CD4-positive, alpha-beta T cell treated with Interferon alpha-2 for 1 hour (primary cell): ENCODE data around the gene PRKAG2.
"Not testable (repeated sequence)": the region's sequence is repeated elsewhere in the genome, so short reads cannot be mapped to it uniquely, and the experiment has no call there.

Experiments
- DNase-seq, 2 donors: peaks; one replicate each; pipeline ENCODE4 v3.0.0-alpha.2; 2020 to 2022

The PRKAG2 gene

DNA sequence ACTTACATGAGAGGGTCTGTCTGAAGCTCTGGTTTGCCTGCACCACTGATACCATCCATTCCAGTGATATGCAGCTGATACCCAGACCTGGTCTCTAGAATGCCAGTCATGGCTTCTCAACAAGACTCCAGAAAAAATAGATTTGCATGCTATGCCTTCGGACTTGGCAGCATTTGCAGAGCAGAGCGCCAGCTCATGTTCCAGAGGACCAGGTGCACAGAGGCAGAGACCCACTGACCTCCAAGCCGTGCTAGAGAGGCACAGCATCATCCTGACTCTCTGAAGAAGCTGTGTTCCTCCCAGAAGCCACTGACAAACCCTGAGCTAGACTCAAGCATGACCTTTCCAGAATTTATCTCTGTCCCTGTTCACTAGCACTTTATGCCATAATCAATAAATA lies 6.9 kb upstream of the PRKAG2 start:
- DNase-seq: no peak

DNA sequence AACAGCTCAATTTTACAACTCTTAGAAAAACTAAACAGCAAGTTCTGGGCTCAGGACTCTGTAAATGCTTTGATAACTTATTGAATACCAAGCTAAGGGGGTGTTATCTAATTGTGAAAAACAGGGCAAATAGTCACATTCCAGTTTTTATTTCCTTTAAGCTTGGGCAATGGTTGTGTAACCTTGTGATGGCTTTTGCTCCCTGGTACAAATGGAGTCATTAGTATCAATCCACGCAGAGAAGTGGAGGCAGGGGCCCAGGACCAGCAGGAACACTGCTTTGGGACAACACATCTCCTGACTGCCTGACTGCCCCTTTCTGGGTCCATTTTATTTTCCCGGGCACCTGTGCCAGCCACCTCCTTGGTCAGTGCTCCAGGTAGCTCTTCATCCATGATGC lies 5.8 kb upstream of the PRKAG2 start:
- no peak for DNase-seq

DNA sequence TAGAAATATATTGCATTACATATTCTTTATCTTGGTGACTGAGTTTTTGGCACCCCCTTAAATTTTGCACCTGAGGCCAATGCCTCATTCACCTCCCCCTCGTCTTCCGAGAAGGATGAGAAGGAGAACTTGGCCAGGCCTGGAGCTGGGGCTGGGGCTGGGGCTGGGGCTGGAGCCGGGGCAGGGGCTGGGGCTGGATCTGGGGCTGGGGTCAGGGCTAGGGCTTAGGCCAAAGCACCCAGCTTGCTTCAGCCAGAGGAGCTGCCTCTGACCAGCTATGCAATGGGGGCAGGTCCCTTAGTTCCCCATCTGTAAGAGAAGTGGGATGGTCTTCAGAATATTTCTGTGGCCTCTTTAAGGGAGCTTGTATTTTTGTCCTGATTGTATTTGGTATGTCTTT lies 3.8 kb upstream of the PRKAG2 start:
- no peak for DNase-seq

DNA sequence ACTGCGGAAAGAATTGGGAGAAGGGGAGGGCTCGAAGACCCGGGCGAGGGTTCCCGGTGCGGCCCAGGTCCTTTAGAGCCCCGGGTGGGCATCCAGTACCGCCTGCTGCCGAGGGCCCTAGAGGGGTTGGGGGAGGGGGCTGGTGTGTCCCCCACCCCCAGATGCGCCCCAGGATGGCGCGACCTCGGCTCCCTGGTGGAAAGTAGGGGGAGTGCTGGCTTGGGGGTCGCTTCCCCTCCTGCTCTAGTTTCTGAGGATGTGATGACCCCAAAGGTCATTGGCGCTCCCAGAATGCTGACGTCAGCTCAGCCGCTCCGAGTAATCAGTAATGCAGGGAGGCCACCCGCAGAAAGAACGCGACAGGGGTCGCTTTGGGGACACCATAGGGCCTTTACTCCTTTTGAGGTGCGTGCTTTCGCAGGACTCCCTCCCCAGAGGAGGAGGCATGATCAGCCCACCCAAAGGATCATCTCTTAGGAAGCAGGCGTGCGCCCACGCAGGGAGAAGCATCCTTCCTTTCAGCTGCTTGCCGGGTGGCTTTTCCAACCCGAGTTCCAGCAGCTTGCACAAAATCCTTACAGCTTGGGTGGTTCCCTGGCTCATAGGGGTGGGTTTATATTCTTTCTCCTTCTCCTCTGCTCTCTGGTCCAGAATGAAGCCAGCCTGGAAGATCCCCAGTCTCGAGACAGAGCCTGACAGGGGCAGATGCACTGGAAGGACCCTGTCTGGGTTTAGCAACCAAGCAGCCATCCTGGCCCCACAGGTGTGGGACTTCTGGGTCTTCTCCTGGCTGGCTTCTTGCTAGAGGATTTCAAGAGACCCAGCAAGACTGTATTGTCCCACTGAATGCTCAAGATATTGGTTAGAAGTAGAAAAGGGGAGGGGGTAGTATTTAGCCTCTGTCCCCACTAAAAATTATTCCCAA lies 1.3 kb upstream of the PRKAG2 start:
- DNase-seq: no peak

DNA sequence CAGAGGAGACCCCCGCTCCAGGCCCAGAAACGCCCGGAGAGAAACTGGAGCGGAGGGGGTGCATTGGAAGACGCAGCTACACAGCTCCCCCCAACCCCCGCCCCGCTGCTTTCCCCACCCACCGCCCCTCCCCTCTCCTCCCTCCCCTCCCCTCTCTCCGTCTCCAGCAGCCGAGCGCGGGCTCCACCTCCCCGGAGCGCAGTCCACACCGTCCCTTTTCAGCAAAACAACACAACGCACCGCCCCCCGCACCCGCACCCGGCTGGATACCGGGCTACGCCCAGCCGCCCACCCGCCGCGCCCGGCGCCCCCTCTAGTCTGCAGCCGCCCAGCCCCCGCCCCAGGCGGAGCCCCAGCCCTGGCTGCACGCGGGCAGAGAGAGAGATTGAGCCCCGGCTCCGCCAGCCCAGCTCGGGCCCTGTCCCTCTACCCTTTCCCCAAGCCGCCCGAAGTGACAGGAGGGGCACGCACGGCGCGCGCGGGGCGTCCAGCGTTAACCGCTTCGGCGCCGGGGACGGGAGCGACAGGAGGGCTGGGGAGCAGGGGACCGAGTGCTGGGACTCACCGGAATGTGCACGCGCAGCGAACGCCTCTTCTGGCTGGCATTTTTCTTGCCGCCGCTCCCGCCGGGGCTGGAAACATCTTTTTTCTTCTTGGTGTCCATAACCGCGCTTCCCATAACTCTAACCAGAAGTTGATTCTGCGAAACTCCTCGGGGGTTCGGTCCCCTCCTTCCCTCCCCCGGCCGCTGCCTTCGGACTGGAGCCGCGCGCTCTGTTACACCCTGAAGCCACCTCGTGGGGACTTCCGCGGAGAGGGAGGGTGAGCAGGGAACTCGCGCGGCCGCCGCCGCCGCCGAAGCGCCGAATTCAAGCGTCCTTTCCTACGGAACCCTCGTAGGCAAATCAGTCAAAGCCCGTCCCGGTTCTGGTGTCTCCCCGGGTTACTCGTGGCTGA lies 695 bp downstream of the PRKAG2 start:
- DNase-seq: peak; percentile 61 to 71

DNA sequence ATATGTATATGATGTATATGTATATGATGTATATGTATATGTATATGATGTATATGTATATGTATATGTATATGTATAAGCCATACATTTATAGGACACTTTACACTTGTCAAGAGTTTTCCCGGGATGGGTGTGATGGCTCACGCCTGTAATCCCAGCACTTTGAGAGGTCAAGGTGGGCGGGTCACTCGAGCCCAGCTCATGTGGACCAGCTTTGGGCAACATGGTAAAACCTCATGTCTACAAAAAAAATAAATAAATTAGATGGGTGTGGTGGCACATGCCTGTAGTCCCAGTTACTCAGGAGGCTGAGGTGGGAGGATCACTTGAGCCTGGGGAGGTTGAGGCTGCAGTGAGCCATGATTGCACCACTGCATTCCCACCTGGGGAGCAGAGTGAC lies 2.4 kb downstream of the PRKAG2 start:
- DNase-seq: not testable (repeated sequence)

DNA sequence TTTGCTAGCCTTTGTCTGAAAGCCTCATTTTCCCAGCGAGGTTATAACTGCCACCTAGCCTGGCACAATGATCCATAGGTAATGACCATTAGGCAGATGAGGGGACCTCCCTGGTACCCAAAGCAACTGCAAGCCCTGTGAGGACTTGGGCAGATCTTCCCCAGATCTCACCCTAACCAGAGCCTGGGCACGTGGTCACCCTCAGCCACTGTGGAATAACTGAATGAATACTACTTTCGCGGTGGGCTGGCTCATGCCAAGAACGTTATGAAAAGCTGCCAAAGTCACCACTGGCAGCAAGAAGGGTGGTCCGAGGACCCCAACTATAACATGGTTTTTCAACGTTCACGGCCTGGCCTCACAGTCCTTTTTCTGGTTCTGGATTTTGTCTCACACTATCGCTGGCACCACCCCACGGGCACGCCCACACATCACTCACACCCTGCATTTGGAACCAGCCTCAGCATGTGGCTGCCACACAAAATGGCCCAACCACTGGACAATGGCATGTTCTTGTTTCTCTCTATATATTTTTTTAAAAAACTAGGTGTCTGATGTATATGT lies 3.4 kb downstream of the PRKAG2 start:
- no peak for DNase-seq

DNA sequence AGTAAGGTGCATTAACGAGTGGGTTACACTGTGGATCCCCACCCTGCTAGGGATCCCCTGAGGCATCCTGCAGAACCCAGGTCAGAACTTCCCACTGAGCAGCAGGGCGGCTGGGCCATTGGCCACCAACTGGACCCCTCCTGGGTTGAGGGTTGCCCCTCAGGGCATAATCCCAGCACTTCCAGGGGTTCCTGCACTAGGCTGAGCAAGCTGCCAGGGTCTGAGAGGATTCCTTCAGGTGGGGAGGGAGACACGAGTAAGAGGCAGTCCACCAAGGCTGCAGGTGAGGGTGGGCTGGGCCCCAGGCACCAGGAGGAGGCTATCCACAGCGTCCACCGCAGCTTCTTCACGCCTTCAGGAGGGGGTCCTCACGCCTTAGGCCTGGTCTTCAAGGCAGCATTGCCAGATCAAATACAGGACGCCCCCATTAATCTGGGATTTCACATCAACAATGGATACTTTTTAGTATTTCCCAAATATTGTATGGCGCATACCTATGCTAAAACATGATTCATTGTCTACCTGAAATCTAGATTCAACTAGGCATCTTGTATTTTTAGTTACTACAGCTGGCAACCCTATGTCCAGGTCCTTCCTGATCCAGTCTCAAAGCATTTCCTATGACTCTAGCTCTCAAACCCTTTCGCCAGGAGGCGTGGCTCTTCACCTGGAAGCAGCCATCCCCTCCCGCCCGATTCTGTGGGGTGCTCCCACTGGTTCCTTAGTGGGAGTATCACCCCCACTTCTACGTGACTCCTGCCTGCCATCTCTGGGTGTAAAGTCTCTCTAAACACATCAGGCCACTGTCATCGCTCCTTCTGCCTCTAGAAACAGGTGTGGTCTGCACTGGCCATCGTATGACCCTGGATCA lies 4.1 kb downstream of the PRKAG2 start:
- no peak for DNase-seq

DNA sequence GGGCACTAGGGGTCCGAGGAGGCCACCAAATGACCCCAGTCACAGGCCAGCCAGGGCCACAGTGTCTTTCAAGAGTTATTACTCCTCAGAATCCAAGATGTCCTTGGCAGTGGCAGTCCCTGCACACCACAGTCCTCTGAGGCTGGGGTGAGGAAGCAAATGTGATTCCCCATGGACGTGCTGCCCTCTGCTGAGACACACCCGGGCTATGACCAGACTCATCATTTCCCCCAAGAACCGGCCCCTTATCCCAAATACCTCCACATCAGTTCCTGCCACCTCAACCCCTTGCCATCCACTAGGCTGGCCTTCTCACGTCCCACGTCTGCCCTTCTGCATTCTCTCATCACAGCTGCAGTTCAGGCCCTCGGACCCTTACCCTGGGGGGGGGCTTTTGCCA lies 5.0 kb downstream of the PRKAG2 start:
- DNase-seq: no peak

DNA sequence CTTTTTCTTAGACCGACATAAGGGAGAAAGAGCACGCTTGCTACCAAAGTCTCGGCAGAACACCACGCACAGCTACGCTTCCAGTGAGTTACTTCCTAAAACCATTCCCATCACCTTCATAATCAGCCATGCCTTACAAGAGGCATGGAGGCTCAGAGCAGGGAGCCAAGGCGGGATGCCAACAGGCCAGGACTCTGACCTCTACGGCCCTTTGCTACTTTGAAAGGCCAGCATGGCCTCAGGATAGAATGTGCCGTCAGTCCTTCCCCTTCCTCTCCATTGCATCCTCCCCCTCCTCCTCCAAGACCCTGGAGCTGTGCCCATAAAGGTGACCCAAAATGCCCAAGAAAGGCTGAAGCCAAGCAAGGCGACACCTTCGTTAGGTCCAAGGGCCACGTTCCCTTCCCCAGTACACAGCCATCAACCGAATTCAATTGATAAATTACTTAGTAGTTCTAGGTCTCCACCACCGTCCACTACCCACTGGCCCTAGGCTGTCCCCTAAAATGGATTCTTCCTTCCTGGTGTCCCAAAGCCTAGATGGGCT lies 5.7 kb downstream of the PRKAG2 start:
- no peak for DNase-seq

DNA sequence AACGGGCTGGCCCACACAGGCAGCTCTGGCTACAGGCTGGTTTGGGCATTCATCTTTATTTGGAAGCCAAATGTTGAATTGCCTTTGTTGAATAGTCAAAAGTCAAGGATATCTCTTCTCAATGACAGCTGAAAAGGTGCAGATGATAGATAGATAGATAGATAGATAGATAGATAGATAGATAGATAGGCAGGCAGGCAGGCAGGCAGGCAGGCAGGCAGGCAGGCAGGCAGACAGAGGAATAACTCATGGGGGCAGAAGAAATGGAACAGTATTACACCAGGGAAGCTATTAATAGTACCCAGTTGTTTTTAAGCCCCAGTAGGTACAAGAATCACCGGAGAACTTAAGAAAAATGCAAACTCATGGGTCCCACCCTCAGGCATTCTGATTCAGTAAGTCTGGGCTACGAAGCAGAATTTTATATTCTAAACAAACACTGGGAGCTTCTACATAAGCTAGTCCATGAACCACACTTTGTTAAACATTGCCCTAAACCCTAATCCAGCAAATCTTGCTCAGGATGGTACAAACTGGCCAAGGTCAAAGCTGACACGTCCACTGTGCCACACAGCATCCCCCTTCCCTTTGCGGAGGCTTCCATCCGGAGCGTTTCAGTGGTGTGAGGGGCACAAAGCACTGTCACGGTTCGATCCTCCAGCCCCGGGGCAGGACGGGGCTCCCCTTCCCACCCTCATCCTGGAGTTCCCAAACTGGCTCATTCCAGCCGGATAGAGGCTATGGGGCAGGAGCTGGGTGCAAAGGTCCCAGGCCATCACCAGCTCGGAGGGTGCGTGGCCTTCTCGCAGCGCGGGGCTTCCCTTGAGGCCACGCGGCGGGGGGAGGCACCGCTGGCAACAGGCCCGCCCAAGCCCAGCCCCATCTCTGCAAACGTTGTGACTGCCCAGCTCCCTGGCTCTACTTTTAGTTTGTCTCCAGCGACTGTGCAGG lies 6.7 kb downstream of the PRKAG2 start:
- no peak for DNase-seq

DNA sequence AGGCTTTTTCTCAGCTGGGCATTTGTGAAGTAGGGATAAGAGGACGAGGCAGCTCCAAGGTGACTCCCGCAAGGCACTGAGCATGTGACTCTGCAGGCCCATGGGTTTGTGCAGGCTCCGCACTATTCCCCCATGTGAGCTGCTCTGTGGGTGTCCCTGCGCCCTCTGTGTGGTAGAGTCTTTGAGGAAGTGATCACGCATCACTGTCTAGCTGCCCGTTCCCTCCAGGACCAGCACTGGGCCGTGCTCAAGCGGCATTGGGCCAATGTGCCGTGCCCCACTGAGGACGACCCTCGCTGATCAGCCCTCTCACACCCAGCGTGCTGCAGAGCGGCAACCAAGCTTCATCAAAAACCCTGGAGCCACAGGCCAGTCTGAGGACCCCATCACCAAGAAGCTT lies 7.5 kb downstream of the PRKAG2 start:
- no peak for DNase-seq

DNA sequence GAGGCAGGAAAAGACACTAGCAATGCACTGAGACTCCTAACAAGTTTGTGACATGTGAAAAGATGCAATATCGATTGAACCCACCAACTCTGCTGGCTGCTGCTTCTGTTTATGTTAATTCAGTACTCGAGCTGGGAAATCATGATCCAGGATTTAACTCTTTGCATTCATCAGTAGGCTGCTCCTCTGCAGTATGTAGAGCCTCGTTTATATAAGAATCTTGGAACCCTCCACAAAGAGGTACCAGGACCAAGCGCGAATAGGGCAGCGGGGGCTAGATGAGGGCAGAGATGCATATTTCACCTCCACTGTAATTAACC lies 7.8 kb downstream of the PRKAG2 start:
- no peak for DNase-seq

DNA sequence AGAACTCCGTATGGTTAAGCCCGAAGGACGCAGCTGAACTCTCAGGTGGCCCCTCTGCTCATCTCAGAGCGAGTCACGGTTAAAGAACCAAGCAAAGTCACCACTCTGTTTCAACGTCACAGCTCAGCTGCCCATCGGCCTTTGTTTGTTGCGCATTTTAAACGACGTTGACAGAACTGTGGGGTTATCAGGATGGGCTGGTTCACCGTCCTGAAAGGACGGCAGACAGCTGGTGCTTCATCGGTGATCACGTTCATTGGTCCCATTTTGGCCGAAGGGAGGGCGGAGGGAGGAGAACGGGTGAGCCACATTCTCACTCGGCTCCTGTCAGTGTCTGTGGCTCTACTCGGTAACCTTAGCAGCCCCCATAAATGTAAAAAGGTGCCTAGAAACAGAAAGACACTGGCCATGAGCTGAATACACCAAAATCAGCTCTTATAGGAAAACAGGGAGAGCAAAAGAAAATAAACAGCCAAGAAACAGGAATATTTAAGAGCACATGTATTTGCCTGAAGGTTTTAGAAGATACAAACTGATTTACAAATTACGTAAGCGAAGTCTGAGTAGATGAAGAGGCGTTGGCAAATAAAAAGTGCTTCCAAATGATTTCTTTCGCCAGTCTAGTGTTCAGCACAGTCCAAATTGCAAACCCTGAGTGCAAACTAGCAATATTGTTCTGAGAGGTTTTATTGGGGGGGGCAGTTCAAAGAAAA lies 8.4 kb downstream of the PRKAG2 start:
- DNase-seq: no peak

DNA sequence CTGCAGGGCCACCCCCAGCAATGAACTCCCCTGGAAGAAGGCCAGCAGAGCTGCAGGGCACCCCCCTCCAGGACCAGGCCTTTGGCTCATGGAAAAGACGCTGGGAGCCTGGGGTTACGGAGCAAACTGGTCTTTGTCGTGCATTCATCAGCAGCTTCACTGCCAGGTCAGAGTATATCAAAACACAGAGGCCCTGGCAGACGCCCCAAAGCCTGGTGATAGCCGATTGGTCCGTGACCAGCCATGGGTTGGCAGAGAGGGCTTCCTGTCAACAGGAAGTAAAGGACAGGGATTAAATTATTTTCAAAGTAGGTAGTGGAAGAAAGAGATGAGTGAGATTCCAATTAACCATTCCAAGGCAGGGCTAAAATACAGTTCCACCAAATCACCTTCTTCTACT lies 9.0 kb downstream of the PRKAG2 start:
- no peak for DNase-seq

DNA sequence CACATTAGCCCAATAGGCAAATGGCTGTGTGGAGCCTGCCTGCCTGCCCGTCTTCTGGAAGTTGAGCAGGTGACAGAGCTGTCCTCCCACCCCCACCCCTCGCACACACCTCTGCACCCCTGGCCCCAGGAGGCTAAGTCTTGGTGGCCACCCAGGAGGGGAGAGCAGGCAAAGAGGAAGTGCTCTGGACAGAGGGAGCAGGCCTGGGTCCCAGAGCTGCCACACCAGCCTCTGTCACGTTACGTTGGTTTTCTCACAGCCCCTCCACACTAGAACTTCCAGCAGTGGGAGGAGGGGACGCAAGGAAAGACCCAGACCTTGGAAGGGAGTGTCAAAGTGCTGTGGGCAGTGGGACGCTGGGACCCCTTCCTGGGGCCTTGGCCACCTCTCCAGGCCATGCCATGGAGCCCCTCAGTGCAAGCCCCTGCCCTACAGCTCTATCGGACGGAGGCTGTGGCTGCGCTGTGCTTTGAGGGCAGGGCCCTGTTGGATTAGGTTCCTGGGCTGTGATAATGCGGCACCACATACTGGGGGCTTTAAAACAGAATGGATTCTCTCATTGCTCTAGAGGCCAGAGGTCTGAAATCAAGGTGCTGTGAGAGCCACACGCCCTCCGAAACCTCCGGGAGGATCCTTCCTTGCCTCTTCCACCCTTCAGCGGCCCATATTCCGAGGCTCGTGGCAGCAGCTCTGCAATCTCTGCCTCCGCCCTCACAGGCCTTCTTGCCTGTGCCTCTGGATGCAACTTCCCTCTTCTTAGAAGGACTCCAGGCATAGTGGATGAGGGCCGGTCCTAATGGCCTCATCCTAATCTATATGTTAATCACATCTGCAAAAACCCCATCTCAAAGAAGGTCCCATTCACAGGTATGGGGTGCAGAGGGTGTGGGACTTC lies 9.9 kb downstream of the PRKAG2 start:
- no peak for DNase-seq

DNA sequence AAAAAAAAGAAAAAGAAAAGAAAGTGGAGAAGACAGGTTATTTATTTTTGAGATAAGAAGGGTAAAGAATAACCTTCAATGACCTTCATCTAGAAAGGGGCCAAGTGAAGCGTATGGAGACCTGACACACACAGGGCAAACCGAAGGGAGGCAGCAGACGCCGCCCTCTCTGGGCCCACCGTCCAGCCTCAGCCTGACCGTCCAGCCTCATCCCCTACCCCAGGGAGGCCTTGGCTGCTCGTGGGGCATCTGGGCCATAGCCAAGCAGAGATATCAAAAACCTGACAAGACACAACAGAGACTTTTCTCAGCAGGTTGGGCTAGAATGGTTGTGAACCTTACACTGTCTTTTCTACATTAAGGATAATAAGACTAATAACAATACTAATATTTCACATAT lies 10.9 kb downstream of the PRKAG2 start:
- no peak for DNase-seq

DNA sequence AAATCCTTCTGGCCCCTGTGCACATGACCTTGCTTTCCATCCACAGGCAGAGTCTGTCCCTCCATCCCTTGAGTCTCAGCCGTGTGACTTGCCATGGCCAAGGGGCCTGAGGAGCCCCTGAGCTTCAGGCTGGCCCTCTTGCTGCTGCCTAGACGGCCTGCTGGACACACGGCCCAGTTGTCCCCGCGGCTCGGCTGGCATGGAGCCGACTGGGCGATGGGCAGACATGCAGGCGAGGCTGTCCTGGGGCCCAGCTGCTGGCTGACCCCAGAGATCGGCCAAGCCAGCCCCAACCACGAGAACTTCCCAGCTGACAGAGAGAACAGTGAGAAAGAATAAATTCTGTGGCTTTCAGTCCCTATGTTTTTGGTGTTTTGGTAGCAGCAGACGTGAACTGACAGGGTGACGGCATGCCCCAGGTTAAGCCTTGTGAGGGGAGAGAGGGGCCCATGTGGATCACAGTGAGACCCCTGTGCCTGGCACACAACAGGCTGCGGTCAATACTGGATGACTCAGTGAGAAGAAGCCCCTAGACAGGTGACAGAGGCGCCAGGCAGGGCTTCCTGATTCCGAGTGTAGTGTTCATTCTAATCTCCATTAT lies 11.7 kb downstream of the PRKAG2 start:
- DNase-seq: no peak

DNA sequence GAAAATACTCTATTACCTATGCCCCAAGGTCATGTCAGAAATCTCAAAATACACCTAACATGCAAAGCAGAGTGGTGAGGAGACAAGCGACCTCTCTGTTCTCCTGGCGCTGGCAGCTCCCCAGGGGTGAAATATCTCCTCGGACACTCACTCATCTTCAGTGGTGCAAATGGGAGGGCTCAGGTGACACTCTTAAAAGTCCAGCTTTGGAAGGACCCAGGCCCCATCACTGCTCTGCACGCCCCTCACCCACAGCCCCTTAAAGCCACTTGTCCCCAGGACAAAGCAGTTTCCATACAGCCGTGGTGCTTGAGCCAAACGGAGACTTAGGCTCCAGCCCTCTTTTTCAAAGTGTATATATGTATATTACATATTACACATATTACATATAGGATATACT lies 12.4 kb downstream of the PRKAG2 start:
- DNase-seq: no peak
